GM12878 (cell line): ENCODE data around the gene NGRN. TPM values are rescaled to one million over a fixed set of nuclear protein-coding genes. Genes with fewer than 3 reads are reported as not detected.

Experiments
- JUNB ChIP-seq: IDR thresholded peaks from 2 replicates; pipeline ENCODE4 v1.6.1; 2016; ENCODE audit warnings: antibody characterized with exemption, mild to moderate bottlenecking
- LARP7 ChIP-seq: fragments of 450-650 bp; IDR thresholded peaks from 2 replicates; pipeline ENCODE4 v1.6.1; 2017; ENCODE audit warnings: mild to moderate bottlenecking
- POU2F2 ChIP-seq: IDR thresholded peaks from 3 replicates; pipeline ENCODE4 v1.6.1; 2011; ENCODE audit warnings: low read depth, mild to moderate bottlenecking, low read length, borderline replicate concordance
- YBX1 ChIP-seq: fragments of 450-650 bp; IDR thresholded peaks from 2 replicates; pipeline ENCODE4 v1.6.1; 2016; ENCODE audit warnings: antibody characterized with exemption
- ZNF217 ChIP-seq: fragments of 450-650 bp; IDR thresholded peaks from 2 replicates; pipeline ENCODE4 v1.6.1; 2017; ENCODE audit warnings: antibody characterized with exemption, mild to moderate bottlenecking
- ZZZ3 ChIP-seq: IDR thresholded peaks from 2 replicates; pipeline ENCODE4 v1.6.1; 2011; ENCODE audit warnings: low read depth; ENCODE audit not compliant: control insufficient read depth, insufficient read length
- polyA plus RNA-seq, 11 experiments: library from polyadenylated mRNA; depleted of rRNA in 4 of 11; unstranded in 6 of 11; stranded (reverse) in 5 of 11; fragments of >200 nt; fragmentation: Nextera tagmentation in 4 of 11; fragmentation: Illumina TruSeq in 1 of 11; extraction: Ambion mirVana in 4 of 11; extraction: Trizol in 1 of 11; gene quantifications; 1 replicate in 1 of 11; 2 replicates in 10 of 11; pipeline versions ENCODE4 v1.2.1 to v1.2.3, GENCODE V29; 2011 to 2016; ENCODE audit warnings: inconsistent platforms in 2 of 11, missing spikeins in 2 of 11, low read depth in 1 of 11
- total RNA-seq, 4 experiments: library from RNA; depleted of rRNA in 3 of 4; stranded (reverse); fragments of >200 nt in 3 of 4; fragmentation: Illumina TruSeq in 1 of 4; extraction: Trizol in 1 of 4; gene quantifications; 2 replicates each; pipeline versions ENCODE4 v1.2.1 to v1.2.3, GENCODE V29; 2013 to 2021
- TF ChIP-seq, protein P1 (sequence below): IDR thresholded peaks from 2 replicates; pipeline ENCODE4 v1.6.1; 2011; ENCODE audit warnings: borderline replicate concordance, low read depth, mild to moderate bottlenecking, moderate library complexity, low read length; ENCODE audit not compliant: insufficient read depth, poor library complexity, severe bottlenecking
- TF ChIP-seq, protein P2 (sequence below): fragments of 450-650 bp; IDR thresholded peaks from 2 replicates; pipeline ENCODE4 v1.6.1; 2017; ENCODE audit warnings: borderline replicate concordance
- TF ChIP-seq, protein P3 (sequence below): fragments of 450-650 bp; IDR thresholded peaks from 2 replicates; pipeline ENCODE4 v1.6.1; 2014; ENCODE audit warnings: mild to moderate bottlenecking

Gene NGRN
- total and polyA plus RNA-seq, 10 of the 15 experiments (the other 5 are each of a cell fraction or from before 2014, with no cell fraction given), result 5.8 to 31.3 (median 23.2) TPM

DNA sequence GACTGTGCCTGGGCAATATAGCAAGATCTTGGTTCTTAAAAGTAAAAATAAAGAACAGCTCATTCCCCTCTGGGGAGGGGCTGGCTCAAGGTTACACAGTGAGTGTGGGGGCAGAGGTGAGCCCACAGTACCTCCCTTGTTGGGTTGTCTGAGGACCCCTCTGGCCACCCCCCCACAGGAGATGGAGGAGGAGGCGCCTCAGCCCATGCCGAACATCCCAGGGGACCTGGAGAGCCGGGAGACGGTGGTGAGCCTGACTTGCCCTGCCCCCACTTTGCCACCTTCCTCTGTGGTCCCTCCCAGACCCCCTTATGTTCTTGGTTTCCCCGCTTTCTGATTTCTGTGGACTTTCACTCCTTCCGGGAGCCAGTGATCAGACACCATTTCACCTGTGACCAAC is 28.7 kb downstream of the NGRN start (continued):
- TF ChIP-seq, protein P1, sequence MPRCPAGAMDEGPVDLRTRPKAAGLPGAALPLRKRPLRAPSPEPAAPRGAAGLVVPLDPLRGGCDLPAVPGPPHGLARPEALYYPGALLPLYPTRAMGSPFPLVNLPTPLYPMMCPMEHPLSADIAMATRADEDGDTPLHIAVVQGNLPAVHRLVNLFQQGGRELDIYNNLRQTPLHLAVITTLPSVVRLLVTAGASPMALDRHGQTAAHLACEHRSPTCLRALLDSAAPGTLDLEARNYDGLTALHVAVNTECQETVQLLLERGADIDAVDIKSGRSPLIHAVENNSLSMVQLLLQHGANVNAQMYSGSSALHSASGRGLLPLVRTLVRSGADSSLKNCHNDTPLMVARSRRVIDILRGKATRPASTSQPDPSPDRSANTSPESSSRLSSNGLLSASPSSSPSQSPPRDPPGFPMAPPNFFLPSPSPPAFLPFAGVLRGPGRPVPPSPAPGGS, result no peak
- TF ChIP-seq JUNB (no peak), LARP7 (no peak), ZNF217 (no peak), ZZZ3 (no peak), POU2F2 (no peak), YBX1 (no peak)
- TF ChIP-seq, protein P2, sequence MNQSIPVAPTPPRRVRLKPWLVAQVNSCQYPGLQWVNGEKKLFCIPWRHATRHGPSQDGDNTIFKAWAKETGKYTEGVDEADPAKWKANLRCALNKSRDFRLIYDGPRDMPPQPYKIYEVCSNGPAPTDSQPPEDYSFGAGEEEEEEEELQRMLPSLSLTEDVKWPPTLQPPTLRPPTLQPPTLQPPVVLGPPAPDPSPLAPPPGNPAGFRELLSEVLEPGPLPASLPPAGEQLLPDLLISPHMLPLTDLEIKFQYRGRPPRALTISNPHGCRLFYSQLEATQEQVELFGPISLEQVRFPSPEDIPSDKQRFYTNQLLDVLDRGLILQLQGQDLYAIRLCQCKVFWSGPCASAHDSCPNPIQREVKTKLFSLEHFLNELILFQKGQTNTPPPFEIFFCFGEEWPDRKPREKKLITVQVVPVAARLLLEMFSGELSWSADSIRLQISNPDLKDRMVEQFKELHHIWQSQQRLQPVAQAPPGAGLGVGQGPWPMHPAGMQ, result no peak
- TF ChIP-seq, protein P3, sequence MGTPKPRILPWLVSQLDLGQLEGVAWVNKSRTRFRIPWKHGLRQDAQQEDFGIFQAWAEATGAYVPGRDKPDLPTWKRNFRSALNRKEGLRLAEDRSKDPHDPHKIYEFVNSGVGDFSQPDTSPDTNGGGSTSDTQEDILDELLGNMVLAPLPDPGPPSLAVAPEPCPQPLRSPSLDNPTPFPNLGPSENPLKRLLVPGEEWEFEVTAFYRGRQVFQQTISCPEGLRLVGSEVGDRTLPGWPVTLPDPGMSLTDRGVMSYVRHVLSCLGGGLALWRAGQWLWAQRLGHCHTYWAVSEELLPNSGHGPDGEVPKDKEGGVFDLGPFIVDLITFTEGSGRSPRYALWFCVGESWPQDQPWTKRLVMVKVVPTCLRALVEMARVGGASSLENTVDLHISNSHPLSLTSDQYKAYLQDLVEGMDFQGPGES, result no peak
